OCI-LY3 (cell line): Measurements from ENCODE around the gene STAP1.

Experiments used
- EZH2phosphoT487 ChIP-seq: fragments of 200-600 bp; shearing (Covaris generic); IDR thresholded peaks from 2 replicates; pipeline ENCODE4 v1.6.1; 2018; ENCODE audit warnings: antibody characterized with exemption, mixed run types, low read depth
- TF ChIP-seq, protein P1 (sequence below): fragments of 200-600, 300-600 bp; sonication (generic); IDR thresholded peaks from 2 replicates; pipeline ENCODE4 v1.5.1; 2014; ENCODE audit warnings: antibody characterized with exemption, low read length, low read depth

DNA sequence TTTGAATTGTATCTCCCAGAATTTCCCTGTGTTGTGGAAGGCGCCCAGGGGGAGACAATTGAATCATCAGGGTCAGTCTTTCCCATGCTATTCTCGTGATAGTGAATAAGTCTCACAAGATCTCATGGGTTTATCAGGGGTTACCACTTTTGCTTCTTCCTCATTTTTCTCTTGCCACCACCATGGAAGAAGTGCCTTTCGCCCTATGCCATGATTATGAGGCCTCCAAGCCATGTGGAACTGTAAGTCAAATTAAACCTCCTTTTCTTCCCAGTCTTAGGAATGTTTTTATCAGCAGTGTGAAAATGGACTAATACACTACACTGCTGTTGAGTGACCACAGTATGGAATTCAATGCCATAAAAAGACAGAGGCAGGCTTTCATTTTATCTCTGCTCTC is 25.4 kb upstream of the STAP1 start:
- TF ChIP-seq, protein P1, sequence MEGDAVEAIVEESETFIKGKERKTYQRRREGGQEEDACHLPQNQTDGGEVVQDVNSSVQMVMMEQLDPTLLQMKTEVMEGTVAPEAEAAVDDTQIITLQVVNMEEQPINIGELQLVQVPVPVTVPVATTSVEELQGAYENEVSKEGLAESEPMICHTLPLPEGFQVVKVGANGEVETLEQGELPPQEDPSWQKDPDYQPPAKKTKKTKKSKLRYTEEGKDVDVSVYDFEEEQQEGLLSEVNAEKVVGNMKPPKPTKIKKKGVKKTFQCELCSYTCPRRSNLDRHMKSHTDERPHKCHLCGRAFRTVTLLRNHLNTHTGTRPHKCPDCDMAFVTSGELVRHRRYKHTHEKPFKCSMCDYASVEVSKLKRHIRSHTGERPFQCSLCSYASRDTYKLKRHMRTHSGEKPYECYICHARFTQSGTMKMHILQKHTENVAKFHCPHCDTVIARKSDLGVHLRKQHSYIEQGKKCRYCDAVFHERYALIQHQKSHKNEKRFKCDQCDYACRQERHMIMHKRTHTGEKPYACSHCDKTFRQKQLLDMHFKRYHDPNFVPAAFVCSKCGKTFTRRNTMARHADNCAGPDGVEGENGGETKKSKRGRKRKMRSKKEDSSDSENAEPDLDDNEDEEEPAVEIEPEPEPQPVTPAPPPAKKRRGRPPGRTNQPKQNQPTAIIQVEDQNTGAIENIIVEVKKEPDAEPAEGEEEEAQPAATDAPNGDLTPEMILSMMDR: no peak
- TF ChIP-seq EZH2phosphoT487: no peak
